ENCODE results near the gene PLCB4. TPM values are rescaled to one million over a fixed set of nuclear protein-coding genes. Genes with fewer than 3 reads are reported as not detected.

The PLCB4 gene
- total RNA-seq, 1 experiment from 2014 or later: not detected

GRCh38 chr20:9140162-9140760, 71.4 kb downstream of the PLCB4 start:
- no peaks in the 10 kb centered on the region for H3K4me1 ChIP-seq (ENCODE audit: low read length)
- no peak overlapping the region for H3K27ac ChIP-seq (ENCODE audit: low read length)
- no peak for DNase-seq
- H3K27me3 ChIP-seq (ENCODE audit: low read length): no peaks in the 10 kb centered on the region
- no peaks in the 10 kb centered on the region for H3K36me3 ChIP-seq (ENCODE audit: insufficient read depth, low read length)
- H3K4me3 ChIP-seq (ENCODE audit: low read length): no peak overlapping the region
- peaks cover 19% of the 10 kb centered on the region for H3K9me3 ChIP-seq (ENCODE audit: low read length)
- no peaks in the 10 kb centered on the region for H3K79me2 ChIP-seq (ENCODE audit: low read length)
- no peak overlapping the region for H2AFZ ChIP-seq (ENCODE audit: low read length)
- no peaks in the 10 kb centered on the region for H3K9me2 ChIP-seq (replicated peaks; ENCODE audit: insufficient read depth, low read length)
- no peak overlapping the region for H3K4me2 ChIP-seq (ENCODE audit: low read depth, low read length, poor library complexity, severe bottlenecking)
- H3K9ac ChIP-seq (ENCODE audit: low read length): no peak overlapping the region
- no peaks in the 10 kb centered on the region for H4K20me1 ChIP-seq (ENCODE audit: insufficient read depth, low read depth, low read length)

- no peak overlapping the region for H3K9ac ChIP-seq (ENCODE audit: low read length)
- H3K4me2 ChIP-seq (ENCODE audit: low read depth, low read length, poor library complexity, severe bottlenecking): no peak overlapping the region
- no peak overlapping the region for H2AFZ ChIP-seq (ENCODE audit: low read length)
- DNase-seq: no peak
- H3K27ac ChIP-seq (ENCODE audit: low read length): no peak overlapping the region
- H3K79me2 ChIP-seq (ENCODE audit: low read length): no peaks in the 10 kb centered on the region
- no peaks in the 10 kb centered on the region for H3K27me3 ChIP-seq (ENCODE audit: low read length)
- H3K4me1 ChIP-seq (ENCODE audit: low read length): no peaks in the 10 kb centered on the region
- no peaks in the 10 kb centered on the region for H4K20me1 ChIP-seq (ENCODE audit: insufficient read depth, low read depth, low read length)
- H3K9me2 ChIP-seq (replicated peaks; ENCODE audit: insufficient read depth, low read length): no peaks in the 10 kb centered on the region
- no peaks in the 10 kb centered on the region for H3K36me3 ChIP-seq (ENCODE audit: insufficient read depth, low read length)
- no peak overlapping the region for H3K4me3 ChIP-seq (ENCODE audit: low read length)
- peaks cover 17% of the 10 kb centered on the region for H3K9me3 ChIP-seq (ENCODE audit: low read length)
Measured at GRCh38 chr20:9141070-9141469, 72.2 kb downstream of the PLCB4 start.

- Histone ChIP-seq H3K27me3 (ENCODE audit: low read length) (no peaks in the 10 kb centered on the region), H3K4me3 (ENCODE audit: low read length) (no peak overlapping the region), H2AFZ (ENCODE audit: low read length) (no peak overlapping the region), H3K79me2 (ENCODE audit: low read length) (no peaks in the 10 kb centered on the region), H3K27ac (ENCODE audit: low read length) (no peak overlapping the region), H3K4me2 (ENCODE audit: low read depth, low read length, poor library complexity, severe bottlenecking) (no peak overlapping the region), H3K9ac (ENCODE audit: low read length) (no peak overlapping the region), H3K9me2 (replicated peaks; ENCODE audit: insufficient read depth, low read length) (no peaks in the 10 kb centered on the region), H3K9me3 (ENCODE audit: low read length) (peaks cover 14% of the 10 kb centered on the region), H3K4me1 (ENCODE audit: low read length) (no peaks in the 10 kb centered on the region), H3K36me3 (ENCODE audit: insufficient read depth, low read length) (no peaks in the 10 kb centered on the region), H4K20me1 (ENCODE audit: insufficient read depth, low read depth, low read length) (no peaks in the 10 kb centered on the region)
- no peak for DNase-seq
Measured at GRCh38 chr20:9141921-9142320, 73.0 kb downstream of the PLCB4 start.

GRCh38 chr20:9142809-9143208, 73.9 kb downstream of the PLCB4 start:
- H3K9me2 ChIP-seq (replicated peaks; ENCODE audit: insufficient read depth, low read length): no peaks in the 10 kb centered on the region
- no peaks in the 10 kb centered on the region for H4K20me1 ChIP-seq (ENCODE audit: insufficient read depth, low read depth, low read length)
- H3K27me3 ChIP-seq (ENCODE audit: low read length): no peaks in the 10 kb centered on the region
- no peaks in the 10 kb centered on the region for H3K79me2 ChIP-seq (ENCODE audit: low read length)
- H3K4me3 ChIP-seq (ENCODE audit: low read length): no peak overlapping the region
- no peak overlapping the region for H3K9ac ChIP-seq (ENCODE audit: low read length)
- H3K9me3 ChIP-seq (ENCODE audit: low read length): peaks cover 14% of the 10 kb centered on the region
- H3K4me1 ChIP-seq (ENCODE audit: low read length): no peaks in the 10 kb centered on the region
- H3K36me3 ChIP-seq (ENCODE audit: insufficient read depth, low read length): no peaks in the 10 kb centered on the region
- DNase-seq: no peak
- no peak overlapping the region for H3K27ac ChIP-seq (ENCODE audit: low read length)
- no peak overlapping the region for H3K4me2 ChIP-seq (ENCODE audit: low read depth, low read length, poor library complexity, severe bottlenecking)
- no peak overlapping the region for H2AFZ ChIP-seq (ENCODE audit: low read length)

GRCh38 chr20:9143926-9144325, 75.0 kb downstream of the PLCB4 start:
- no peak overlapping the region for H3K4me2 ChIP-seq (ENCODE audit: low read depth, low read length, poor library complexity, severe bottlenecking)
- H3K4me3 ChIP-seq (ENCODE audit: low read length): no peak overlapping the region
- H2AFZ ChIP-seq (ENCODE audit: low read length): no peak overlapping the region
- no peaks in the 10 kb centered on the region for H3K4me1 ChIP-seq (ENCODE audit: low read length)
- no peaks in the 10 kb centered on the region for H4K20me1 ChIP-seq (ENCODE audit: insufficient read depth, low read depth, low read length)
- H3K27ac ChIP-seq (ENCODE audit: low read length): no peak overlapping the region
- H3K79me2 ChIP-seq (ENCODE audit: low read length): no peaks in the 10 kb centered on the region
- no peak overlapping the region for H3K9ac ChIP-seq (ENCODE audit: low read length)
- no peaks in the 10 kb centered on the region for H3K36me3 ChIP-seq (ENCODE audit: insufficient read depth, low read length)
- no peak for DNase-seq
- no peaks in the 10 kb centered on the region for H3K9me2 ChIP-seq (replicated peaks; ENCODE audit: insufficient read depth, low read length)
- H3K27me3 ChIP-seq (ENCODE audit: low read length): no peaks in the 10 kb centered on the region
- peaks cover 9% of the 10 kb centered on the region; the same call in 1 of the 2 replicates for H3K9me3 ChIP-seq (ENCODE audit: low read length)

GRCh38 chr20:9144643-9145042, 75.8 kb downstream of the PLCB4 start:
- no peak overlapping the region for H3K4me2 ChIP-seq (ENCODE audit: low read depth, low read length, poor library complexity, severe bottlenecking)
- H3K27ac ChIP-seq (ENCODE audit: low read length): no peak overlapping the region
- H3K4me1 ChIP-seq (ENCODE audit: low read length): no peaks in the 10 kb centered on the region
- no peaks in the 10 kb centered on the region for H3K9me2 ChIP-seq (replicated peaks; ENCODE audit: insufficient read depth, low read length)
- H3K9ac ChIP-seq (ENCODE audit: low read length): no peak overlapping the region
- H3K79me2 ChIP-seq (ENCODE audit: low read length): no peaks in the 10 kb centered on the region
- H3K27me3 ChIP-seq (ENCODE audit: low read length): no peaks in the 10 kb centered on the region
- H3K9me3 ChIP-seq (ENCODE audit: low read length): peaks cover 4% of the 10 kb centered on the region; the same call in 1 of the 2 replicates
- DNase-seq: no peak
- H2AFZ ChIP-seq (ENCODE audit: low read length): no peak overlapping the region
- H3K36me3 ChIP-seq (ENCODE audit: insufficient read depth, low read length): no peaks in the 10 kb centered on the region
- no peaks in the 10 kb centered on the region for H4K20me1 ChIP-seq (ENCODE audit: insufficient read depth, low read depth, low read length)
- H3K4me3 ChIP-seq (ENCODE audit: low read length): no peak overlapping the region

- no peaks in the 10 kb centered on the region for H3K4me1 ChIP-seq (ENCODE audit: low read length)
- H3K4me2 ChIP-seq (ENCODE audit: low read depth, low read length, poor library complexity, severe bottlenecking): no peak overlapping the region
- peaks cover 3% of the 10 kb centered on the region; the same call in 1 of the 2 replicates for H3K9me3 ChIP-seq (ENCODE audit: low read length)
- no peak overlapping the region for H3K27ac ChIP-seq (ENCODE audit: low read length)
- DNase-seq: no peak
- no peak overlapping the region for H3K9ac ChIP-seq (ENCODE audit: low read length)
- no peaks in the 10 kb centered on the region for H4K20me1 ChIP-seq (ENCODE audit: insufficient read depth, low read depth, low read length)
- no peak overlapping the region for H3K4me3 ChIP-seq (ENCODE audit: low read length)
- H3K79me2 ChIP-seq (ENCODE audit: low read length): no peaks in the 10 kb centered on the region
- no peak overlapping the region for H2AFZ ChIP-seq (ENCODE audit: low read length)
- no peaks in the 10 kb centered on the region for H3K36me3 ChIP-seq (ENCODE audit: insufficient read depth, low read length)
- no peaks in the 10 kb centered on the region for H3K27me3 ChIP-seq (ENCODE audit: low read length)
- no peaks in the 10 kb centered on the region for H3K9me2 ChIP-seq (replicated peaks; ENCODE audit: insufficient read depth, low read length)
Measured at GRCh38 chr20:9145142-9145541, 76.3 kb downstream of the PLCB4 start.

- no peak overlapping the region for H3K4me2 ChIP-seq (ENCODE audit: low read depth, low read length, poor library complexity, severe bottlenecking)
- H3K27me3 ChIP-seq (ENCODE audit: low read length): no peaks in the 10 kb centered on the region
- no peaks in the 10 kb centered on the region for H3K9me2 ChIP-seq (replicated peaks; ENCODE audit: insufficient read depth, low read length)
Measured at GRCh38 chr20:9146649-9147048, 77.8 kb downstream of the PLCB4 start.

More at GRCh38 chr20:9146649-9147048, 77.8 kb downstream of the PLCB4 start:
- no peaks in the 10 kb centered on the region for H3K36me3 ChIP-seq (ENCODE audit: insufficient read depth, low read length)
- H3K9me3 ChIP-seq (ENCODE audit: low read length): peaks cover 3% of the 10 kb centered on the region; the same call in 1 of the 2 replicates
- no peak overlapping the region for H3K9ac ChIP-seq (ENCODE audit: low read length)
- no peak overlapping the region for H3K4me3 ChIP-seq (ENCODE audit: low read length)
- H3K79me2 ChIP-seq (ENCODE audit: low read length): no peaks in the 10 kb centered on the region
- H3K4me1 ChIP-seq (ENCODE audit: low read length): no peaks in the 10 kb centered on the region
- H2AFZ ChIP-seq (ENCODE audit: low read length): no peak overlapping the region
- DNase-seq: no peak
- no peaks in the 10 kb centered on the region for H4K20me1 ChIP-seq (ENCODE audit: insufficient read depth, low read depth, low read length)
- no peak overlapping the region for H3K27ac ChIP-seq (ENCODE audit: low read length)

Data from Karpas-422 (cell line).